Loucy (cell line): ENCODE results near the gene DHRS3.

Experiments used
- EZH2phosphoT487 ChIP-seq: fragments of 200-600 bp; IDR thresholded peaks from 2 replicates; pipeline ENCODE4 v1.6.1; 2018; ENCODE audit warnings: antibody characterized with exemption, mild to moderate bottlenecking, moderate library complexity, borderline replicate concordance
- TF ChIP-seq, protein P1 (sequence below): fragments of 200-600 bp; sonication (generic); conservative IDR thresholded peaks from 2 replicates; pipeline ENCODE4 v1.5.1; 2014; ENCODE audit warnings: mild to moderate bottlenecking, antibody characterized with exemption, low read length

DNA sequence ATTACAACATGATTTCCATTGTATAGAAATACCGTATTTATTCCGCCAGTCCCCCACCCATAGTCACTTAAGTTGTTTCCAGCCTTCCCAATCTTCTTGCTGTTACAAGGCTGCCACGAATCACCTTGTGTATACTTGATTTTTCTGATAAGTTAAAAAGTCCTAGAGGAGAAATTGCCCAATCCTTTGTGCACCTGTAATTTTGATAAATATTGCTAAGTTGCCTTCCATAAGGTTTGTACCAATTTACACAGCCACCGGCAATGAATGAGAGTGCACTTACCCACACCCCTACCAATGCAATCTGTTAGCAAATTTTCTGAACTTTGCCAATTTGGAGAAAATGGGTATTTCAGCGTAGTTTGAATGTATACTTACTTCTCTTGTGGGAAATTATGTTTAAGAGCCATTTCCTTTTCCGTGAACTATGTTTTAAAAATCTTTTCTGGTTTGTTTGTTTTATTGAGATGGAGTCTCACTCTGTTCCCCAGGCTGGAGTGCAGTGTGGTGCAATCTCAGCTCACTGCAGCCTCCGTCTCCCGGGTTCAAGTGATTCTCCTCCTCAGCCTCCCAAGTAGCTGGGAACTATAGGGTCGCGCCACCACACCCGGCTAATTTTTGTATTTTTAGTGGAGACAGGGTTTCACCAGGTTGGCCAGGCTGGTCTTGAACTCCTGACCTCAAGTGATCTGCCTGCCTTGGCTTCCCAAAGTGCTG, 87.4 kb downstream of the DHRS3 start:
- TF ChIP-seq EZH2phosphoT487 = no peak
- TF ChIP-seq, protein P1, sequence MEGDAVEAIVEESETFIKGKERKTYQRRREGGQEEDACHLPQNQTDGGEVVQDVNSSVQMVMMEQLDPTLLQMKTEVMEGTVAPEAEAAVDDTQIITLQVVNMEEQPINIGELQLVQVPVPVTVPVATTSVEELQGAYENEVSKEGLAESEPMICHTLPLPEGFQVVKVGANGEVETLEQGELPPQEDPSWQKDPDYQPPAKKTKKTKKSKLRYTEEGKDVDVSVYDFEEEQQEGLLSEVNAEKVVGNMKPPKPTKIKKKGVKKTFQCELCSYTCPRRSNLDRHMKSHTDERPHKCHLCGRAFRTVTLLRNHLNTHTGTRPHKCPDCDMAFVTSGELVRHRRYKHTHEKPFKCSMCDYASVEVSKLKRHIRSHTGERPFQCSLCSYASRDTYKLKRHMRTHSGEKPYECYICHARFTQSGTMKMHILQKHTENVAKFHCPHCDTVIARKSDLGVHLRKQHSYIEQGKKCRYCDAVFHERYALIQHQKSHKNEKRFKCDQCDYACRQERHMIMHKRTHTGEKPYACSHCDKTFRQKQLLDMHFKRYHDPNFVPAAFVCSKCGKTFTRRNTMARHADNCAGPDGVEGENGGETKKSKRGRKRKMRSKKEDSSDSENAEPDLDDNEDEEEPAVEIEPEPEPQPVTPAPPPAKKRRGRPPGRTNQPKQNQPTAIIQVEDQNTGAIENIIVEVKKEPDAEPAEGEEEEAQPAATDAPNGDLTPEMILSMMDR = no peak
